SH-SY5Y (cell line): Measurements from ENCODE around the gene MRO.

Source experiments
- GATA2 ChIP-seq: IDR thresholded peaks from 2 replicates; pipeline ENCODE4 v1.6.1; 2011; ENCODE audit warnings: mild to moderate bottlenecking, low read depth, low read length
- GATA3 ChIP-seq: IDR thresholded peaks from 2 replicates; pipeline ENCODE4 v1.6.1; 2011; ENCODE audit warnings: low read depth, mild to moderate bottlenecking, low read length, moderate library complexity

DNA sequence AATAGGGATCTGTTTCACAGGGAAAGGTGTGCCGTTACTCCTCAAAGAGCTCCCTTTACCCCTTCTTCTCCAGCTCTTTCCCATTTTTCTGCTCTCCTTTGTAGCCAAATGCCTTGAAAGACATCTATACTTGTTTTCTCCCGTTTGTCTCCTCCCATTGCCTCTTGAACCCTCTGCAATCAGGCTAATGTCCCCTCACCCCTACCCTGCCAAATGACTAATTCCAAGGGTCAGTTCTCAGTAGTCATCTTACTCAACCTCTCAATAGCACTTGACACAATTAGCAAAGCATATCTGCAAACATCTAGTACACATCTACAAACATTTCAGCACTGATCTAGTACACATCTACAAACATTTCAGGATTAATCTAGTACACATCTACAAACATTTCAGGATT is 12.6 kb downstream of the MRO start:
- TF ChIP-seq GATA3 (no peak), GATA2 (no peak)
